Measurements from ENCODE around the gene PARD3. TPM values are rescaled to one million over a fixed set of nuclear protein-coding genes. Genes with fewer than 3 reads are reported as not detected.

PARD3 gene
- total RNA-seq, 1 experiment from 2014 or later: 55.3 TPM

DNA sequence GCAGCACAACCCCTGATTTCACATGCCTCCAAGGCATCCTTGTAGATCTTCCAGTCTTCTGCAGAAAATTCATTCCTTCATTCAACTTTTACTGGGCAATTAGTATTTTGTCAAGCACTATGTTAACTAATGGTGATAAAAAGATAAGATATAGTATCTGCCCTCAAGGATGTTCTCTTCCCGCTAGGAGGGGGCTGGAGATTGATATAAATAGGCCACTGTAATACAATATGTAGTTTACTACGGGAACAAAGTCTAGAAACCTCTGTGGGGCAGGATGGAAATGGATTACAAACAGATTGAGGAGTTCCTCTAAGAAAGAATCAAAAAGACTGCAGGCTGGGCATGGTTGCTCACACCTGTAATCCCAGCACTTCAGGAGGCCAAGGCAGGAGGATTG, 10.3 kb upstream of the PARD3 start:
- no peak for DNase-seq (ENCODE audit: low read depth)

DNA sequence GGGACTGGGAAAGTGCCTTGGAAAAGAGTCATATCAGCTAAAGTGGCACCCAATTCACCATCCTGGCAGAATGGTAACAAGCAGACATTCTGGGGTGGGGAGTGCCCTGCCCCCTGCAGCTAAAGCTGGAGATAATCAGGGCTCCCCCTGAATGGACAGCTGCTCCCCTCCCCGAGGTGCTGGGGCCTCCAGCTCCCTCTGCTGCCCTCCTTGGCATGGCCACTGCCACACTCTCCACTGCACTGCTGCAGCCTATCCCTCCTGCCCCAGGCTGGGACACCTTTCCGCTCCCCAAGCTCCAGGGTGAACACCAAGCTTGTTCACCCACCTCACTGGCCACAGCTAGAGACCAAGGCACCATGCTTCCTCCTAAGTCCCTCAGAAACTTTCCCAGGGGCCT, 9.8 kb upstream of the PARD3 start:
- no peak for DNase-seq (ENCODE audit: low read depth)

DNA sequence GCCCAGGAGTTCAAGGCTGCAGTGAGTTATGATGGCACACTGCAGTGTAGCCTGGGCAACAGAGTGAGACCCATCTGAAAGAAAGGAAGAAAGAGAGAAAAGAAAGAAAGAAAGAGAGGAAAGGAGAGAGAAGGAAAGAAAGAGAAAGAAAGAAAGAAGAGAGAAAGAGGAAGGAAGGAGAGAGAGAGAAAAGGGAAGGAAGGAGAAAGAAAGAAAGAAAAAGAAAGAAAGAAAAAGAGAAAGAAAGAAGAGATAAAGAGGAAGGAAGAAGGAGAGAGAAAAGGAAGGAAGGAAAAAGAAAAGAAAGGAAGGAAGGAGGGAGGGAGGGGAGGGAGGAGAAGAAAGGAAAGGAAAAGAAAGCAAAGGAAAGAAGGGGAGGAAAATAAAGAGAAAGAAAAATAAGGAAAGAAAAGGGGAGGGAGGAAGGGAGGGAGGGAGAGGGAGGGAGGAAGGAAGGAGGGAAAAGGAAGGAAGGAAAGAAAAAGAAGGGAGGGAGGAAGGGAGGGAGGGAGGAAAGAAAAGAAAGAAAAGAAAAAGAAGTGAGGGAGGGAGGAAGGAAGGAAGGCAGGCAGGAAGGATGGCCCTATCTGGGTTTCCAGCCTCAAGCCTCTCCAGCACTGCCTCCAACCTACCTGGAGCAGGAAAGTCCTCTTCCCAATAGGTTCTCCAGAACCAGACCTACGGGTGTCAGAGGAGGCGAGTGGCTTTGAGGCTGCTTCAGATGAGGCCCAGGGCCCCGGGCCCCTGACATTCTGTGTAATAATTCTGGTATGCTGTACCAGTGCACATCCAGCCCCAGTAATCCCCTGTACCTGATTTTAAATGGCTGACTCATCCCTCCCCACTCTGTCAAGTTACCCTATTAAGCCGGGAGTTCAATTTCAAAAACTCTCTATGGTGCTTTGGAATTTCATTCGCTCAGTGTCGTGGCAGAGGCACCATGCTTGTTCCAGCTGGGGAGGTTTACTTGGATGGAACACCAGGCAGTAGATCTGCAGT, 6.8 kb upstream of the PARD3 start:
- peak; percentile 56 for DNase-seq (ENCODE audit: low read depth)

DNA sequence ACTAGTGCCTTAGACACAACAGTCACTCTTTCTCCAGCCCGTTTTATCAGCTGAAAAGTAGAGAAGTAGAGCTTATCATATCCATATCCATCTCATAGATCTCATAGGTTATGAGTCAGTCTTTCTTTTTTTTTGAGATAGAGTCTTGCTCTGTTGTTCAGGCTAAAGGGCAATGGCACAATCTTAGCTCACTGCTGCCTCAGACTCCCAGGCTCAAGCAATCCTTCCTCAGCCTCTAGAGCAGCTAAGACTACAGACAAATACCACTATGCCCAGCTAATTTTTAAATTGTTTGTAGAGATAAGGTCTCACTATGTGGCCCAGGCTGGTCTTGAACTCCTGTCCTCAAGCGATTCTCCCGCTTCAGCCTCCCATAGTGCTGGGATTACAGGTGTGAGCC, 2.5 kb upstream of the PARD3 start:
- DNase-seq (ENCODE audit: low read depth): no peak

- no peak for DNase-seq (ENCODE audit: low read depth)
Observed at GRCh38 chr10:34817054-34817453, 2.0 kb upstream of the PARD3 start.

DNA sequence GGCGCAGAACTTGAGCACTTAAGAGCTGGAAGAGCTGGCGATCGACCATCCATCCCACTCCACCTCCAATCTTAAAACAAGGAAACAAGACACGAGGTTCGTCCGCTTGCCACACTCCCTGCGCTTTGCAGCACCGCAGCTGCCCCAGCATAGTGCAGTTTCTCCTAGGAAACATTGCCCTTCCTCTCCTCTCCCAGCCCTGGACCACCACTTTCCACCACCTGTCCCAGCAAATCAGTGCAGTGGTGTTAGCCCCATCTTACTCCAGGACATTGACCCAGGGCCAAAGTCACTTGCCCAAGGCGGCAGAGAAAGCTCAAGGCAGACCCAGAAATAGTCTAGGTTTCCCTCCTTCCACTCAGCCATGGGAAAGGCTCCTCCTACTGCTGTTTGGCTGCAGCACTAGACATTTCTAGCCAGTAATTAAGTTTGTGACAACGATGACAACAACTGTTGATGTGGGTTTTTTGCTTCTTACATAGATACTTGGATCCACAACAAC, 1.5 kb upstream of the PARD3 start:
- DNase-seq (ENCODE audit: low read depth): no peak

DNA sequence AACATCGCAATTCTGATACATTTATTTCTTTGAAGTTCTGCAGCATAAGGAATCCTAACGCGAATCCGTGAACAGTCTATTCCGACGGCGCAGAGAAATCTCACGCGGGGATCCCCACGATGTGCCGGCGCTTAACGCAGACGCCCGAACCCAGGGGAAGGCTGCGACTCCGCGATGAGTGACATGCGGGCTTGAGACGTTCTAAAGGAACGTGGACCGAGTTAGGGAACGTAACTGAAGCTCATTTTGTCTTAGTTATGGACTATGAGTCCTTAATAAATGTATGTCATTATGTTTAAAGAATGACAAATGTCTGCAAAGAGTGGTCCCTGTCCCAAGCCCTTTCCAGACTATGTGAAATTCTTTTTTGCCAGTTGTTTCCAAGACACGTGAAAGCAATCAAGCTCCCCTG, 995 bp upstream of the PARD3 start:
- no peak for DNase-seq (ENCODE audit: low read depth)

GRCh38 chr10:34814913-34815184, 247 bp downstream of the PARD3 start:
- no peak for DNase-seq (ENCODE audit: low read depth)

DNA sequence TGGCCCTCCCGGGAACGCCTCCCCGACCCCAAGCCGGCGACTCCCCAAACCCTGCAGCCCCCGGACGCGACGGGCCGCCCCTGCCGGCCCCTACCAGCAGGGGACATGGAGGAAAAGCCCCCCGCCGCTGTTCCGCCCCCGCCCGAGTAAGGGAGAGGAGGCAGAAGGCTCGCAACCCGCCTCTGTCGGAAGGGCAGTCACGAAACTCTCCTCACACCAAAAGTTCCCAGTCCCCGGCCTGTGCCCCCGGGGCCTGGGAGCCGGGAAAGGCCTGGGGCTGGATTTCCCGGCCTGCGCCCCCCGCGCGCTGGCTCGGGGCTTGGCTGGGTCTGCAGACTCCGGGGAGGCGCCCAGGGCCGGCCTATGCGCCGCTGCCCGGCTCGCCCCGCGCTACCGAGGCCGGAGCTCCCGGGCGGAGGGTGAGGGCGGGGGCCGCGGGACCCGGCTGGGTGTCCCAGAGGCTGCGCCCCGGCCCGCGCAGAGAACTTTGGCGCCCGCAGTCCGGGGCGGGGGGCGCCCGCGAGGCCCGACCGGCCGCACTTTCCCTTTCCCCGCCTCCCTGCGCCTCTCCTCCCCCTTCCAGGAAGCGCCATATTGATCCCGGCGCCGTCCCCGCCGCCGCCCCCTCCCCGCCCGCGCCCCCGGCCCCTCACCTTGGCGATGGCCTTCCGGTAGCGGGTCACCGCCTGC, 728 bp downstream of the PARD3 start:
- DNase-seq (ENCODE audit: low read depth): peak; percentile 20

- DNase-seq (ENCODE audit: low read depth): peak; percentile 34
Observed at GRCh38 chr10:34813626-34814222, 1.4 kb downstream of the PARD3 start.

- DNase-seq (ENCODE audit: low read depth): no peak
Observed at GRCh38 chr10:34812771-34813170, 2.3 kb downstream of the PARD3 start.

DNA sequence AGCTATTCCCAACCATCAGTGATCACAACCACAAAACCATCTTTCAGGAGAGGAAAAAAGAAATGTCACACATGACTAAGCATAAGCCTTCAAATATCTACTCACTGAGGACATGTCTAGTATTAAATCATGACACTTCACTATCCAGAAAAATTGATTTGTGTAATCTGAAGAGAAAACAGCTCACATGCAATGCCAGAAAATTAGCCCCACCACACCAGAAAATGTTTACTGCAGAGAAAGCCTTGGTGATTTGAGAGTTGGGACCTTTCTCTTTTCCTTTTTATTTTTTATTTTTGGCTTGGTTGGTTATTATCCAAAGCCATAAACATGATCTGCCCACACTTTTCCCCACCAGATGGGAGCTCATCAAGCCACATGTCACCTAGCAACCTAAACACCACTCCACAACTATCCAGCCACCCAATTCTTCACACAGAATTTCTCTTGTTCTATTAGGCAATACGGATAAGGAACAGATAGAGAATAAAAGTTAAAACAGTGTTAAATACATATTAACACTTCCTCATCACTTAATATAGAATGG, 3.1 kb downstream of the PARD3 start:
- no peak for DNase-seq (ENCODE audit: low read depth)

DNA sequence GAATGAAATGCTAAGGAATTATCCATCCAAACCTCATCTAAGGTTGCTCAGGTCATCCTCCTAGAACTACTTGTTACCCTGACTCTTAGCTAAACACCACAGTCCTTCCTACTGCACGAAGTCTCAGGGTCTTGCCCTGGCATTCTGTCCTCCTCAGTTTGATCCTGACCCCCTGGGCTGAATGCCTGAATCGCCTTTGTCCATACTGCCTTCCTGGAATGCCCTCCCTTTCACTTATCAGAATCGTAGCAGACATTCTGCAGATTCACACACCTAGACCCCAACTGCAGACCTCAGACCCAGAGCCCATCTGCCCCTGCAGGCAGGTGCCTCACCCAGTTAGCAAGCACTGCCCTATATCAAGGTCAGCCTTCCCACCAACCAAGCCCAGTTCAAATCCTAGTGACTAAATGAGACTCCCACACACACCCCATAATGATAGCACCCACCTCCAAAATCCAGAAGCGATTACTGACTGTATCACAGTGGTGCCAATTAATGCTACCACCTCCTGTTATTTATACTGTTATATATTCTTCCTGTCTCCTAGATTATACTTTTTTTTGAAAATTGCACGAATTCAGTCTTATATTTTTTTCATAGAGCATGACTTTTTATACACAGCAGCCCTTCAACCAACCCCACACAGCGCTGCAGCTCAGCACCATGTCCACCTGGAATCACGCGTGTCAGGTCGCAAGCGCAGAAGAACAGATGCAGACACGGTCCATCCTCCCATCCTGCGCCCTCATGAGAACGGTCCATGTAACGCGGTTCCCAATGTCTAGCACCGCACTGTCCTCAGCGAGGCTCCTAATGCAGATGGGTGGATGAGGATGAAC, 3.7 kb downstream of the PARD3 start:
- DNase-seq (ENCODE audit: low read depth): no peak

DNA sequence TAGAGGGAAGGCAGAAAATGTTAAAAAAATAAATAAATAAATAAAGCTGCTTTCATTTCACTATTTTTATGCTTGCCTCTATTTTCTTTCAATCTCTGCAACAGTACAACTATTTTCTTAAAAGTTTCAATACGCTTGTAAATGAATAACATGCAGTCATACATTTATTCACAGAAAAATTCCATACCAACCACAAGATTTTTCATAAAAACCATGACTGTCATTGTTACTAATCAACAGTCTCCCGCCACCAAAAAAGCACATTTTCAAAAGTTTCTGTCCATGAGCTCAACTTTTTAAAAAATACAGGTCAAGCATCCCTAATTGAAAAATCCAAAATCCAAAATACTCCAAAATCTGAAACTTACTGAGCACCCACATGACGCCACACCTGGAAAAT, 5.3 kb downstream of the PARD3 start:
- DNase-seq (ENCODE audit: low read depth): no peak

DNA sequence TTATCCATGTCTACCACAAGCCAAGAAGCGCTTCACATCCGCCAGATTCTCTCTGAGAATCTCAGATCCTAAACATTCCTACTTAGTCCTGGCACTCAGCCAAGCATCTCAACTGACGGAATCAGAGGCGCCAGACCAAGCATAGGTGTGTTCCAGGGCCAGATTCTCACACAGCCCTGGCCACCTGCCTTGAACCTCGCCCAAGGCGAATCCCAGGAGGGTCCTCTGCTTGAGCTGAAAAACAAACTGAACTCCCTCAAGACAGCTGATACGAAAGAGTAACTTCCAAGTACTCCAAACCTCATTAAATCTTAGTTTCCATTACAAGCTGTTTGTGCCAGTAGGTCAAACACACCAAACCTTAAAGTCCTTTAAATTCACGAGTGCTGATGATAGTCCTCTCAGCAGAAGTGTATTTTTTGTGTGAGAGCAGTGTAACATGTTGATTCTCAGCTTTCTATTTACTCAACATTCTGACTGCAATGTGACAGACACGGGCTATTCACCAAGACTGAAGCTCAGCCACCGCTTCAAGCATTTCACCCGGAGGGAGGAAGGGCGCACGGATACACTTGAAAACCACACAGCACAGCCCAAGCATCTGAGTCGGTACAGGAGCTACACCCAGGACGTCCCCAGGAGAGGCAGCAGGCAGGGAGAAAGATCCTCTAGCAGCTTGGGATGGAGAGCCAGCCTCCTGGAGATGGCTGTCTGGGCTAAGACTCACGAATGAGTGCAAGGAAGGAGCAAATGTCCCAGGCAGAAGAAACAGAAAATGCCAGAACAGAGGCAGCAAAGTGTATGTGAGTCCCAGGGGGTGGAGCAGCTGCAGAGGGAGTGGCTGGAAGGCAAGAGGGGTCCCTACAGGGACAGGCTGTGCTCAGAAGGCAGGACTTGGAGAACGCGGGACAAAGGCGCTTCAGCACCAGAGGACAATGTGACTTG, 6.0 kb downstream of the PARD3 start:
- DNase-seq (ENCODE audit: low read depth): no peak

DNA sequence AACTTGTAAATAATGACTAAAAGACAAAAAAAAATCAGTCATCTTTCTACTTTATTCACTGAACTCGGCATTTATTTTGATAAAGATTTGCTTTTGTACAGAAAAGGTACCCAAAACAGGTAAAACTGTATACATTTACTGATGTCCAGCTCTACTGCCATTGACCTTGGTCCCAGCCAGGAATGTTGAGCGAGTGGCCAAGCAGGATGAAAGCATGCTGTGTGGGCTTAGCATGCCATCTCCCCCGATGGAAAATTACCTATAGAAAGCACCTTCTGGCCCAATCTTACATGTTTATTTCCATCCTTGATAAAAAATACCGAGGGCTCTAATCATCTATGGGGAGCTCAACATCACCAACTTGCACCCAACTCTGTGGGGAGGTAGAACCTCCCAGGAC, 6.8 kb downstream of the PARD3 start:
- DNase-seq (ENCODE audit: low read depth): no peak

DNA sequence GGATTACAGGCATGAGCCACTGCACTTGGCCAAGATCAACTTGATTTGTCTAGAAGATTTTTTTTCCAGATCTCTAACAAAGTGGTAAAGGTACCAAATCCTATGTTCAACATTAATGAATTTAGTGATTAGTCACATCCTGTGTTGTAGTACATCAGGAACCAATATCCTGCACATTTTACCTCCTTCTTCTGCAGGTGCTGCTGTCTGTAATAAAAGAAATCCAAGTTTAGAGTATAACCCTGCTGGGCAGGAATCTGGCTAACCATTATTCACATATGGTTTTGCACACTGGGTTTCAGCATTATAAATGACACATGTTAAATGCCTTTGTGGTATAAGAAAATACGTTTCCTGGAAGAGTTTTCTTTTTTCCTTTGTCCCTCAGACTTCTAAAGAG, 10.8 kb downstream of the PARD3 start:
- DNase-seq (ENCODE audit: low read depth): peak; percentile 66

DNA sequence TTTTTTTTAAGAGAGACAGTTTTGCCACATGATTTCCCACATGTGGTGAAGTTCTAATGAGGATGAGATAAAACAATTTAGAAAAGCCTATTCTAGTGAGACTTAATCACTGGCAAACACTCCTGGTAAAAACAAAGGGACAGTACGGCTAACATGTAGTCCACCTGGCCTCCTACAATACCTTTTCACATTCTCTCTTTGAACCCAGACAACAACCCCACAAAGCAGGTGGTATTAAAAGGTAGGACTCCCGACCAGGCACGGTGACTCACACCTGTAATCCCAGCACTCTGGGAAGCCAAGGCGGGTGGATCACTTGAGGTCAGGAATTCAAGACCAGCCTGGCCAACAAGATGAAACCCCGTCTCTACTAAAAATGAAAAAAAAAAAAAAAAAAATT, 12.4 kb downstream of the PARD3 start:
- no peak for DNase-seq (ENCODE audit: low read depth)

DNA sequence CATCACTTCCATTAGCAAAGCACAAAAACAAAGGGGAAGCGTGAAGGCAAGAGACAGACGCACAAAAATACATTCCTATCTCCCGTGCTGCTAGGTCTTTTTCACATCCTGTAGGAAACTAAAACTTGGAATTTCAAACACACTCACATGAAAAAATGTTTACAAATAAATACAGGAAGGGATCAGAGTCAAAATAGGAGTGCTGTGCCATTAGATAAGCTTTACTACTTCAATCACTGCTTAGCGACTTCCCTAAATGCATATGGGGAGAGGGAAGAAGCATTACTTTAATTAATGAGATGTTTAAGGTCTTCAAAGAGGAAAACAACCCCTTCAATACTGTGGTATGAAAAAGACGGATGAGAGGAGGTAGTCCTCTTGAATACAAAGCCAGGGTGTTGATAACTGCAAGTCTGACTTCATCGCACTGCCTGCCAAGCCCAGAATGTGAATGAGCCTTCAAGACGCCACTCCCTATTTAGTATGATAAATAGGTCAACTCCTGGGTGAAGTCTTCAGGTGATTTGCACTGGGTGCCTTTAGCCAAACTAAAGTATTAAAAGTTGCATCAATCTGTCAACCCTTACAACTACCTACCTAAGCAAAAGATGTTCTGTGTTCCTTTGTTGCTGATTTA, 13.9 kb downstream of the PARD3 start:
- no peak for DNase-seq (ENCODE audit: low read depth)

Measured in HT1080 (cell line).